ENCODE measurements around the gene SERINC5. TPM values are rescaled to one million over a fixed set of nuclear protein-coding genes. Genes with fewer than 3 reads are reported as not detected.

The SERINC5 gene
- total and polyA plus RNA-seq, 2 donors (not counting 3 experiments of a cell fraction or from before 2014, with no cell fraction given): 3.2 to 10.1 TPM

DNA sequence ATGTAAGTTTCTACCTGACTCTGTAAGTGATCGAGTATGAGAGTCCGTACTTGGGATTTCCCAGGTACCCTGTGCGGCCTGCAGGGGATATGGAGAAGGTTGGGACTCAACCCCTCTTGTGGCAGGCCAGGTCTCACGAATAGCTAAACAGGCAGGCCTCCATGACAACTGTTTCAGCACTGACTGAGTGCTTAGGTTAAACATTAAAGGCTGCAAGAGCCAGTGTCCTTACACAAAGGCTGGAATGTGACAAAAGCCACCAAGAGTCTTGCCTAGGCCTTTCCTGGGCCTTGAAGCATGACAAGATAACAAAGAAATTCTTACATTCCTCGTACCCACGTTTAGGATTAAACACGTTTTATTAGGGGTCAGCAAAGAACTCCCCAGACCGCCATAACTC lies 162.1 kb downstream of the SERINC5 start:
- intact Hi-C loops (cut with micrococcal nuclease) (loop anchor here (2.0 to 10.0 kb wide), 5 partner anchors 164 to 1101 kb away; partner anchors contain the start of genes SERINC5 and ZFYVE16), dilution Hi-C loops (cut with MboI; ENCODE audit: extremely low pct_ligation_motif_present, low sequenced_read_pairs) (no loop called here)
- POLR2A ChIA-PET: no interaction called here
- no peaks in the 10 kb centered on the region for H3K9me3 ChIP-seq (replicated peaks; ENCODE audit: control insufficient read depth, insufficient read depth, low read length)
- H4K20me1 ChIP-seq (replicated peaks; ENCODE audit: control insufficient read depth, extremely low read depth, insufficient read depth, low read length): no peaks in the 10 kb centered on the region
- no peak overlapping the region for H2AFZ ChIP-seq (ENCODE audit: low read depth, low read length)
- CTCF ChIA-PET: interaction anchor here (9.0 to 10.2 kb wide), 2 partner anchors 9 to 212 kb away, joined by 51 to 460 read pairs; no protein-coding TSS in a partner anchor
- no peak overlapping the region for H3K27ac ChIP-seq (ENCODE audit: insufficient read depth, low read depth, low read length)
- H3K36me3 ChIP-seq (ENCODE audit: control insufficient read depth in 2 of 2, extremely low read depth in 1 of 2, insufficient read depth in 2 of 2, low read length in 2 of 2): no peaks in the 10 kb centered on the region
- FAIRE-seq (no peak), DNase-seq (ENCODE audit: low read depth, low spot score) (no peak)
- H3K4me1 ChIP-seq (ENCODE audit: control insufficient read depth, extremely low read depth, insufficient read depth, low read length): no peaks in the 10 kb centered on the region
- H3K4me3 ChIP-seq (replicated peaks in 1 of 3; ENCODE audit: insufficient read depth in 1 of 3, low read depth in 1 of 3, low read length in 3 of 3): no peak overlapping the region
- H3K4me2 ChIP-seq (ENCODE audit: insufficient read depth, low read length): no peak overlapping the region
- no peaks in the 10 kb centered on the region for H3K79me2 ChIP-seq (ENCODE audit: control insufficient read depth, insufficient read depth, low read length)
- TF ChIP-seq MYC (IDR thresholded peaks at IDR 0.05; ENCODE audit: low read depth, low read length) (no peak), POLR2AphosphoS5 (IDR thresholded peaks at IDR 0.05; ENCODE audit: insufficient read depth, low read depth, low read length) (no peak), GATA2 (IDR thresholded peaks at IDR 0.05; ENCODE audit: insufficient read depth, insufficient read length, low read depth, low read length) (no peak), EZH2 (IDR thresholded peaks at IDR 0.05; ENCODE audit: borderline replicate concordance, low read depth, low read length, severe bottlenecking) (no peak), JUN (IDR thresholded peaks at IDR 0.05; ENCODE audit: borderline replicate concordance, insufficient read depth, insufficient read length, low read depth) (no peak), POLR2A (IDR thresholded peaks at IDR 0.05; ENCODE audit: low read depth, low read length) (no peak), FOS (IDR thresholded peaks at IDR 0.05; ENCODE audit: borderline replicate concordance, insufficient read depth, low read length) (no peak)
- TF ChIP-seq, protein P1, sequence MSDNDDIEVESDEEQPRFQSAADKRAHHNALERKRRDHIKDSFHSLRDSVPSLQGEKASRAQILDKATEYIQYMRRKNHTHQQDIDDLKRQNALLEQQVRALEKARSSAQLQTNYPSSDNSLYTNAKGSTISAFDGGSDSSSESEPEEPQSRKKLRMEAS (IDR thresholded peaks at IDR 0.05; ENCODE audit: insufficient read depth, insufficient read length): no peak
- TF ChIP-seq, protein P2, sequence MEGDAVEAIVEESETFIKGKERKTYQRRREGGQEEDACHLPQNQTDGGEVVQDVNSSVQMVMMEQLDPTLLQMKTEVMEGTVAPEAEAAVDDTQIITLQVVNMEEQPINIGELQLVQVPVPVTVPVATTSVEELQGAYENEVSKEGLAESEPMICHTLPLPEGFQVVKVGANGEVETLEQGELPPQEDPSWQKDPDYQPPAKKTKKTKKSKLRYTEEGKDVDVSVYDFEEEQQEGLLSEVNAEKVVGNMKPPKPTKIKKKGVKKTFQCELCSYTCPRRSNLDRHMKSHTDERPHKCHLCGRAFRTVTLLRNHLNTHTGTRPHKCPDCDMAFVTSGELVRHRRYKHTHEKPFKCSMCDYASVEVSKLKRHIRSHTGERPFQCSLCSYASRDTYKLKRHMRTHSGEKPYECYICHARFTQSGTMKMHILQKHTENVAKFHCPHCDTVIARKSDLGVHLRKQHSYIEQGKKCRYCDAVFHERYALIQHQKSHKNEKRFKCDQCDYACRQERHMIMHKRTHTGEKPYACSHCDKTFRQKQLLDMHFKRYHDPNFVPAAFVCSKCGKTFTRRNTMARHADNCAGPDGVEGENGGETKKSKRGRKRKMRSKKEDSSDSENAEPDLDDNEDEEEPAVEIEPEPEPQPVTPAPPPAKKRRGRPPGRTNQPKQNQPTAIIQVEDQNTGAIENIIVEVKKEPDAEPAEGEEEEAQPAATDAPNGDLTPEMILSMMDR (IDR thresholded peaks at IDR 0.05; ENCODE audit: extremely low read depth in 1 of 2, insufficient read depth in 1 of 2, low read depth in 1 of 2, low read length in 2 of 2): no peak
- BruUV-seq (replicated peaks): no TSS peak
- no peak overlapping the region for H3K9ac ChIP-seq (replicated peaks; ENCODE audit: extremely low read depth, insufficient read depth, low read length)
- H3K27me3 ChIP-seq (ENCODE audit: control insufficient read depth in 2 of 2, insufficient read depth in 2 of 2, low read length in 2 of 2): no peaks in the 10 kb centered on the region
- no peaks in the 10 kb centered on the region for H3K9me1 ChIP-seq (replicated peaks; ENCODE audit: control insufficient read depth, extremely low read depth, insufficient read depth, low read length)

Data from endothelial cell of umbilical vein (primary cell).